Medulla oblongata (tissue), 1 donor: Measurements from ENCODE around the gene DOCK2.
"Not testable (repeated sequence)": the region's sequence is repeated elsewhere in the genome, so short reads cannot be mapped to it uniquely, and the experiment has no call there.

ENCODE experiments used
- DNase-seq: peaks from one replicate; pipeline ENCODE4 v3.0.0-alpha.2; 2015; ENCODE audit errors: extremely low spot score

Gene DOCK2

GRCh38 chr5:169814522-169814921, 177.4 kb downstream of the DOCK2 start:
- DNase-seq = no peak

- DNase-seq = no peak
Observed at GRCh38 chr5:169817031-169817430, 180.0 kb downstream of the DOCK2 start.

- no peak for DNase-seq
Observed at GRCh38 chr5:169826618-169827017, 189.5 kb downstream of the DOCK2 start.

GRCh38 chr5:169827769-169828168, 190.7 kb downstream of the DOCK2 start:
- DNase-seq = no peak

- DNase-seq = no peak
Observed at GRCh38 chr5:169828385-169828784, 191.3 kb downstream of the DOCK2 start.

GRCh38 chr5:169831331-169831730, 194.3 kb downstream of the DOCK2 start:
- no peak for DNase-seq

GRCh38 chr5:169832304-169832703, 195.2 kb downstream of the DOCK2 start:
- DNase-seq = no peak

GRCh38 chr5:169832845-169833244, 195.8 kb downstream of the DOCK2 start:
- DNase-seq = no peak

GRCh38 chr5:169833681-169834292, 196.7 kb downstream of the DOCK2 start:
- not testable (repeated sequence) for DNase-seq

- not testable (repeated sequence) for DNase-seq
Observed at GRCh38 chr5:169834540-169834939, 197.5 kb downstream of the DOCK2 start.

- DNase-seq = no peak
Observed at GRCh38 chr5:169836835-169837536, 199.9 kb downstream of the DOCK2 start.

GRCh38 chr5:169837686-169838085, 200.6 kb downstream of the DOCK2 start:
- no peak for DNase-seq

GRCh38 chr5:169838688-169839087, 201.6 kb downstream of the DOCK2 start:
- DNase-seq = no peak

GRCh38 chr5:169840405-169840804, 203.3 kb downstream of the DOCK2 start:
- no peak for DNase-seq

- no peak for DNase-seq
Observed at GRCh38 chr5:169842699-169843098, 205.6 kb downstream of the DOCK2 start.

- DNase-seq = no peak
Observed at GRCh38 chr5:169847519-169847918, 210.4 kb downstream of the DOCK2 start.

- DNase-seq = no peak
Observed at GRCh38 chr5:169848271-169848670, 211.2 kb downstream of the DOCK2 start.

- no peak for DNase-seq
Observed at GRCh38 chr5:169848792-169849191, 211.7 kb downstream of the DOCK2 start.

GRCh38 chr5:169850409-169850808, 213.3 kb downstream of the DOCK2 start:
- no peak for DNase-seq

GRCh38 chr5:169851321-169851850, 214.3 kb downstream of the DOCK2 start:
- DNase-seq = no peak

GRCh38 chr5:169856571-169856970, 219.5 kb downstream of the DOCK2 start:
- DNase-seq = no peak

- no peak for DNase-seq
Observed at GRCh38 chr5:169860585-169860984, 223.5 kb downstream of the DOCK2 start.

- no peak for DNase-seq
Observed at GRCh38 chr5:169861433-169861832, 224.4 kb downstream of the DOCK2 start.
